HepG2 (cell line): ENCODE results near the gene THSD8. TPM values are rescaled to one million over a fixed set of nuclear protein-coding genes. Genes with fewer than 3 reads are reported as not detected.

ENCODE experiments used
- CENPBD1 ChIP-seq: sonication (generic); formaldehyde crosslinking; IDR thresholded peaks from 2 replicates; pipeline ENCODE4 v1.8.0; 2022; ENCODE audit warnings: missing genetic modification reagents, low read depth, mild to moderate bottlenecking, borderline replicate concordance
- GFI1 ChIP-seq: sonication (generic); formaldehyde crosslinking; IDR thresholded peaks from 2 replicates; pipeline ENCODE4 v1.5.0; 2020; ENCODE audit warnings: missing genetic modification reagents, mild to moderate bottlenecking, borderline replicate concordance
- HINFP ChIP-seq: sonication (generic); formaldehyde crosslinking; IDR thresholded peaks from 2 replicates; pipeline ENCODE4 v1.4.0; 2020; ENCODE audit warnings: low read depth, mild to moderate bottlenecking, missing genetic modification reagents
- HNRNPH1 ChIP-seq: fragments of 200-400 bp; formaldehyde crosslinking; optimal IDR thresholded peaks from 2 replicates; pipeline ENCODE3; 2017; ENCODE audit warnings: mild to moderate bottlenecking, low read depth, low read length
- KLF6 ChIP-seq: IDR thresholded peaks from 2 replicates; pipeline ENCODE4 v1.8.0; 2016; ENCODE audit warnings: missing biosample characterization, missing genetic modification reagents
- NFRKB ChIP-seq: fragments of 450-650 bp; IDR thresholded peaks from 2 replicates; pipeline ENCODE4 v1.6.1; 2017
- NR2C2 ChIP-seq: sonication (generic); formaldehyde crosslinking; IDR thresholded peaks from 2 replicates; pipeline ENCODE4 v1.4.0; 2020; ENCODE audit warnings: missing genetic modification reagents, mild to moderate bottlenecking, moderate library complexity, borderline replicate concordance
- PAXIP1 ChIP-seq: sonication (generic); formaldehyde crosslinking; conservative IDR thresholded peaks from 2 replicates; pipeline ENCODE4 v1.4.0; 2020; ENCODE audit warnings: mild to moderate bottlenecking, missing genetic modification reagents, moderate library complexity
- PRDM10 ChIP-seq: sonication (generic); formaldehyde crosslinking; IDR thresholded peaks from 2 replicates; pipeline ENCODE4 v1.4.0; 2020; ENCODE audit warnings: low read depth, missing genetic modification reagents
- RXRA ChIP-seq: sonication (generic); formaldehyde crosslinking; IDR thresholded peaks from 2 replicates; pipeline ENCODE4 v1.5.1; 2020; ENCODE audit warnings: missing genetic modification reagents
- SRSF1 ChIP-seq: fragments of 200-400 bp; formaldehyde crosslinking; optimal IDR thresholded peaks from 2 replicates; pipeline ENCODE3; 2017; ENCODE audit warnings: mild to moderate bottlenecking, low read depth, low read length, moderate library complexity
- STAG1 ChIP-seq: sonication (generic); formaldehyde crosslinking; IDR thresholded peaks from 2 replicates; pipeline ENCODE4 v1.4.0; 2020; ENCODE audit warnings: missing genetic modification reagents
- THAP11 ChIP-seq: IDR thresholded peaks from 2 replicates; pipeline ENCODE4 v1.6.1; 2016; ENCODE audit warnings: missing biosample characterization, missing genetic modification reagents
- ZNF225 ChIP-seq: sonication (generic); formaldehyde crosslinking; IDR thresholded peaks from 2 replicates; pipeline ENCODE4 v1.4.0; 2020; ENCODE audit warnings: mild to moderate bottlenecking, missing genetic modification reagents
- ZNF326 ChIP-seq: sonication (generic); formaldehyde crosslinking; IDR thresholded peaks from 2 replicates; pipeline ENCODE4 v1.4.0; 2020; ENCODE audit warnings: missing genetic modification reagents, borderline replicate concordance
- ZNF496 ChIP-seq: sonication (generic); formaldehyde crosslinking; IDR thresholded peaks from 2 replicates; pipeline ENCODE4 v1.8.1; 2023; ENCODE audit warnings: mild to moderate bottlenecking, moderate library complexity, missing genetic modification reagents; ENCODE audit not compliant: insufficient replicate concordance
- ZNF530 ChIP-seq: sonication (generic); formaldehyde crosslinking; IDR thresholded peaks from 2 replicates; pipeline ENCODE4 v1.5.0; 2020; ENCODE audit warnings: low read depth, mild to moderate bottlenecking, missing genetic modification reagents
- ZNF564 ChIP-seq: sonication (generic); formaldehyde crosslinking; IDR thresholded peaks from 2 replicates; pipeline ENCODE4 v1.8.1; 2023; ENCODE audit warnings: mild to moderate bottlenecking, missing genetic modification reagents
- ZNF788 ChIP-seq: sonication (generic); formaldehyde crosslinking; IDR thresholded peaks from 2 replicates; pipeline ENCODE4 v1.5.0; 2020; ENCODE audit warnings: mild to moderate bottlenecking, missing genetic modification reagents, borderline replicate concordance
- ZSCAN20 ChIP-seq: sonication (generic); formaldehyde crosslinking; IDR thresholded peaks from 2 replicates; pipeline ENCODE4 v1.4.0; 2020; ENCODE audit warnings: missing genetic modification reagents, mild to moderate bottlenecking, borderline replicate concordance
- polyA plus RNA-seq, 8 experiments: library from polyadenylated mRNA; depleted of rRNA in 3 of 8; stranded (reverse) in 7 of 8; unstranded in 1 of 8; fragments of >200 nt; fragmentation: Illumina TruSeq in 4 of 8; extraction: Trizol in 4 of 8; gene quantifications; 2 replicates each; pipeline versions ENCODE4 v1.2.1 to v1.2.3, GENCODE V29; 2011 to 2016; ENCODE audit warnings: low read depth in 4 of 8, missing spikeins in 1 of 8, mixed read lengths in 1 of 8; ENCODE audit not compliant: insufficient read depth in 1 of 8
- total RNA-seq, 5 experiments: library from RNA; depleted of rRNA; stranded (reverse); fragments of >200 nt; fragmentation: Illumina TruSeq; extraction: Trizol; gene quantifications; 2 replicates each; pipeline ENCODE4 v1.2.3, GENCODE V29; 2016; ENCODE audit warnings: low read depth in 1 of 5

THSD8 gene
- total and polyA plus RNA-seq, 2 of the 13 experiments (the other 11 are each of a cell fraction or from before 2014, with no cell fraction given), result 4.8 to 14.9 TPM

GRCh38 chr19:12777217-12778016 lies 24.5 kb upstream of the THSD8 start (continued):
- TF ChIP-seq HINFP (no peak), NFRKB (no peak), SRSF1 (peak; percentile 78), NR2C2 (0 out of 2 replicates have a peak, but pooled peaks have one; percentile 18), GFI1 (CRISPR knock-in tag) (0 out of 2 replicates have a peak, but pooled peaks have one; percentile 26), ZNF326 (CRISPR knock-in tag) (no peak), ZNF788 (CRISPR knock-in tag) (no peak), PRDM10 (CRISPR knock-in tag) (no peak), ZNF564 (CRISPR knock-in tag) (no peak), CENPBD1 (no peak), ZNF225 (CRISPR knock-in tag) (no peak), THAP11 (CRISPR knock-in tag) (peak; percentile 46; the same call in 1 of the 2 replicates), HNRNPH1 (no peak), KLF6 (CRISPR knock-in tag) (no peak), ZSCAN20 (CRISPR knock-in tag) (0 out of 2 replicates have a peak, but pooled peaks have one; percentile 51), PAXIP1 (CRISPR knock-in tag) (no peak), STAG1 (peak; percentile 82), ZNF530 (no peak), ZNF496 (CRISPR knock-in tag) (no peak), RXRA (CRISPR knock-in tag) (0 out of 2 replicates have a peak, but pooled peaks have one; percentile 29)
